H54 (cell line): ENCODE data around the gene LENG9.

ENCODE experiments used
- DNase-seq: peaks from one replicate; pipeline ENCODE4 v3.0.0; 2011; ENCODE audit warnings: low spot score, mixed read lengths; ENCODE audit not compliant: insufficient read length
- FAIRE-seq: peaks from 3 replicates; lab custom pipeline; 2011; peaks lifted over from hg19 to GRCh38; lab: Jason Lieb, UNC
- POLR2A ChIP-seq: IDR thresholded peaks from 2 replicates; pipeline ENCODE4 v1.6.1; 2011; ENCODE audit warnings: low read depth, mild to moderate bottlenecking, low read length

LENG9 gene

GRCh38 chr19:54489766-54490165 is 26.2 kb upstream of the LENG9 start:
- DNase-seq (no peak), FAIRE-seq (no peak)
- no peak for TF ChIP-seq POLR2A

- FAIRE-seq (no peak), DNase-seq (no peak)
- TF ChIP-seq POLR2A: no peak
Observed at GRCh38 chr19:54489341-54489740, 25.8 kb upstream of the LENG9 start.

DNA sequence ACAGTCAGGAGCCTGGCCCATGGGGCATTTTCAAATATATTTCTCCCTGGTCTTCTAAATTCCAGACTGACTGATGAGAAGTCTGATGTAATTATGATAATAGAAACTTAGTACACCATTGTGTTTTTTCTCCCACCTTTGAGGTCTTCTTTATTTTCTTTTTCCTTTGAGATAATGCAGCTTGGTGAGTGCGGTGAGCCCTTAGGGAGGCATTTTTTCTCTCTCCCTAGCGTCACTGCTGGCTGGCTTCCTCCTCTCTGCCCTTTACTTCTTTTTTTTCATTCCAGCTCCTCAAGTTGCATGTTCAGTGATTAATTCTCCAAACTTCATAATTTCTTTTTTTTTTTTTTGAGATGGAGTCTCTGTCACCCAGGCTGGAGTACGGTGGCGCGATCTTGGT is 22.3 kb upstream of the LENG9 start:
- no peak for DNase-seq
- TF ChIP-seq POLR2A: no peak
- FAIRE-seq: no peak

- no peak for TF ChIP-seq POLR2A
- DNase-seq (no peak), FAIRE-seq (no peak)
Observed at GRCh38 chr19:54484451-54484850, 20.9 kb upstream of the LENG9 start.

- DNase-seq (no peak), FAIRE-seq (no peak)
- no peak for TF ChIP-seq POLR2A
Observed at GRCh38 chr19:54482889-54483288, 19.3 kb upstream of the LENG9 start.

GRCh38 chr19:54481326-54481930 is 17.9 kb upstream of the LENG9 start:
- no peak for DNase-seq
- FAIRE-seq: no peak
- no peak for TF ChIP-seq POLR2A

GRCh38 chr19:54480051-54480450 is 16.5 kb upstream of the LENG9 start:
- no peak for FAIRE-seq
- DNase-seq: no peak
- no peak for TF ChIP-seq POLR2A

DNA sequence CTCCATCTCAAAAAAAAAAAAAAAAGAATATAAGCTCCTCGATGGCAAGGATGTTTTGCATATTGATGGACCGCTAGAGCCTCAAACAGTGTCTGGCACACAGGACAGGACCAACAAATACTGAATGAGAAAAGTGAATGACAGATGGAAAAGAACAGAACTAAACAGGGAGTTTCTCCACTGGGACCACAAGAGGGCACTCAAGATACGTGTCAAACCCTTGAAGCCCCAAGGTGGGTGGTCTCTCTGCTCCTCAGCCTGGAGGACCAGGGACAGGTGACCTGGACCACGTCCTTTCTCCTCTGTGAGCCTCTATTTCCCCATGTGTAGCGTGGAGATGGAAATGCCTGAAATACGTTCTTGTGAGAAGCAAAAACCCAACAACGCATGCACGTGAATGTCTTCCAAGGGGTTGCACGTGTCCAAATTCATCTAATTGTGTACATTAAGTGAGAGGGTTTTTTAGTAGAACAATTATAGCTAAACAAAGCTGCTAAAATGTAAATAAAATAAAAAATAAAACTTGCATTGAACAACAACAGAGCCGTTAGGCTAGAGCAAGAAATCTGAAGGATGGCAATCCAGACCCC is 15.2 kb upstream of the LENG9 start:
- no peak for FAIRE-seq
- no peak for DNase-seq

DNA sequence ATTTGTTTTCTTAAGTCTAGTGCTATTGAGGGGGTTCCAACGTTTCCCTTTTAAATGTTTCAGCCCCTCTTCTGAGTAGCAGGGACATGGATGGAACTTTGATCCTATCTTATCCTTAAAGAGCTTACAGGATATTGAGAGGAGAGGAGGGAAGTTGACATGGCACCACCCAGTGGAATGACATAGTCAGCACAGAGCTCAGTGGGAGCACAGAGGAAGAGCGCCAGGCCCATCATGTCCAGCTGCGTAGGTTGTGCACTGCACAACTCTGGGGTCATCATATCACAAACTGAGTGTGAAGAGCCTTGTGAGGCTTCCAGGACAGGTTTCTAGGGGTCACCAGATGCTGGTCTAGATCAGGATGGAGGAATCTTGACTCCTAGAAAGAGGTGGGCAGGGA is 14.1 kb upstream of the LENG9 start:
- FAIRE-seq (no peak), DNase-seq (no peak)
- TF ChIP-seq POLR2A: no peak

More for the DNA sequence above, 15.2 kb upstream of the LENG9 start:
- TF ChIP-seq POLR2A: no peak

DNA sequence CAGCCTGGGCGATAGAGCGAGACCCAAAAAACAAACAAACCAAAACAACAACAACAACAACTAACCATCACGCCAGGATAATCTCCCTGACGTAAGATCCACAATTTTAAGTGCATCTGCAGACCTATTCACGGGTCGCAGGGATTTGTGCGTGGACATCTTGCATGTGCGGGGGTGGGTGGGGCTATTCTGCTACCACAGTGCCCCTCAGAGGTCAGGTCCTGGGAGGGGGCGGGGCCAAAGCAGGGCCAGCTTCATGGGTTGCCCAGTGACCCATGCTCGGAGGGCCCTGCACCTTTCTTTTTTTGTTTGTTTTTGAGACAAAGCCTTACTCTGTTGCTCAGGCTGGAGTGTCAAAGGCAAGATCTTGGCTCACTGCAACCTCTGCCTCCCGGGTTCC is 12.1 kb upstream of the LENG9 start:
- TF ChIP-seq POLR2A: no peak
- FAIRE-seq (no peak), DNase-seq (no peak)

DNA sequence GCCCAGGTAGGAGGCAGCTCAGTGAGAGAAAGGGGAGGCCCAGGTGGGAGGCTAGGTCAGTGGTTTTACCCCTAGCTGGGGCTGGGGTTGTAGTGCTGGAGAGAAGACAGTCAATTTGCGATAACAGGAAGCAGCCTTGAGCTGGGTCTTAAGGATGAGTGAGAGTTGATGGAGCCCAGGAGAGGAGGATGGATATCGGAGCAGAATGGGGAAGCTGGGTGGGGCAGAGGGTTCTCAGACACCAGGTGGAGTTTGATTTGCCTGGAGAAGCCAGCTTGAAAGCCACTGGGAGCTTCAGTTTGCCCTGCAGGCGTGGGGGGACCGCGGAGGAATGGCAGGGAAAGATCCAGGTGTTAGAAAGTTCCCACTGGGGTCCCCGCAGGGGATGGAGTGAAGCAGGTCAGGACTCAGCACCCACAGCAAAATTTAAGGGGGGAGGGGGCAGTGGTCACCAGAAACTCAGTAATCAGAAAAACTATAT is 10.4 kb upstream of the LENG9 start:
- DNase-seq: no peak
- TF ChIP-seq POLR2A: no peak
- no peak for FAIRE-seq

- FAIRE-seq (no peak), DNase-seq (peak; percentile 89)
- 0 out of 2 replicates have a peak, but pooled peaks have one; percentile 16 for TF ChIP-seq POLR2A
Observed at GRCh38 chr19:54473071-54473891, 9.7 kb upstream of the LENG9 start, which contains the start of gene CDC42EP5. CDC42EP5 (minus strand) TSS chr19:54473296; CDS start chr19:54465547, 7,749 bp downstream.

- TF ChIP-seq POLR2A: no peak
- peak; percentile 23 for DNase-seq
- FAIRE-seq: no peak
Observed at GRCh38 chr19:54470991-54471782, 7.6 kb upstream of the LENG9 start.
